Fibroblast of the aortic adventitia (primary cell): ENCODE measurements around the gene HEPHL1. TPM values are rescaled to one million over a fixed set of nuclear protein-coding genes. Genes with fewer than 3 reads are reported as not detected.

Experiments used
- DNase-seq: peaks from one replicate; pipeline ENCODE4 v3.0.0-alpha.2; 2010; ENCODE audit warnings: low read depth
- H3K4me3 ChIP-seq: 2 replicates; pipeline ENCODE4 v1.5.1; 2011; ENCODE audit warnings: low read depth, mild to moderate bottlenecking, control low read depth, low read length, moderate library complexity
- CTCF ChIP-seq: IDR thresholded peaks from 2 replicates; pipeline ENCODE4 v1.5.1; 2011; ENCODE audit warnings: mild to moderate bottlenecking, low read length, control low read depth, inconsistent platforms; ENCODE audit not compliant: insufficient read depth
- total RNA-seq: library from RNA; depleted of rRNA; stranded (reverse); fragments of >200 nt; gene quantifications from 2 replicates; pipeline ENCODE4 v1.2.3, GENCODE V29; 2012; ENCODE audit warnings: low replicate concordance

Gene HEPHL1
- total RNA-seq, 1 donor = not detected

DNA sequence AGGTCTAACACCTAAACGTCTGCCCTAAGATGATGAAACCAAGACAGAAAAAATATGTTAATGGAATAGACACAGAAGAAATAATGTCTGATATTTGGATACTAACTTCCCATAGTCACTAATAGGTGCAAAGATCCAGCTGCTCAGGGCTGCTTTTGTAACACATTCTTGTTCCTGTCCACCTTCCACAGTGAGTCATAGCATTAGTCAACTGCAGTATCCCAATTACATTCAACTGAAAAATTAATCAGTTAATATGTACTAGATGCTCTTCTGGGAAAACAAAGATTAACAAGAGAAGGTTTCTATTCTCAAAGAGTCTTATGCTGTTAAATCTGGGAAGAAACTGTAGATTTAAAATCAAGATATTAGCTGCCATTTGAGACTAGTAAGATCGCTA, 47.6 kb downstream of the HEPHL1 start:
- TF ChIP-seq CTCF = no peak
- H3K4me3 ChIP-seq = no peak overlapping the region
- no peak for DNase-seq

DNA sequence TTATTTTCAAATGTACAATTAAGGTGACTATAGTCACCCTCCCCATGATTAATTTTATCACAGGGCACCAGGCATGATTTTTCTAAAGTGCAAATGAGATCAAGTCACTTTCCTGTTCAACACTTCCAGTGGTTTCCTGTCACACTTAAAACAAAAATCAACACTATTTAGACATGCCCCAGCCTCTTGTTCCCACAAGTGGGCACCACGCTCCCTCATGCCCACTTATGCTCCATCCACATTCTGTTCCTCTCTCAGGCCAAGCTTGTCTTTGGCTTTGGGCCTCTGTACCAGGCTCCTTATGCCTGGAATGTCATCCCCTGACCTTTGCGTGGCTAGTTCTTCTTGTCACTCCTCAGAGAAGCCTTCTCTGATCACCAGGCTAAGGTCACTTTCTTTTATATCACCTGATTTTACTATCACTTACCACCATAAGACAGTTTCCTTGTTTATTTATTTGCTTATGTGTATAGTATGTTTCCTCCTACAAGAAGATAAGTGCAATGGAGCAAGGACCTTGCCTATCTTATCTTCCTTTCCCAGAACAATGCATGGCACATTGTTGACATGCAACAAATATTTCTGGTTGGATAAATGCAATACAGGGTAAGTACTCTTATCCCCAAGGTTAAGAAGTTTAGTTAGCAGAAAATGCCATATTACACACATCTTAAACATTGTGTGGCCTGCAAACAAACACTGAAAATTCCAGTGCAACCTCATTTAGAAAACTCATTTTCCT, 56.6 kb downstream of the HEPHL1 start:
- TF ChIP-seq CTCF = peak; percentile 6
- no peak overlapping the region for H3K4me3 ChIP-seq
- peak; percentile 43 for DNase-seq

DNA sequence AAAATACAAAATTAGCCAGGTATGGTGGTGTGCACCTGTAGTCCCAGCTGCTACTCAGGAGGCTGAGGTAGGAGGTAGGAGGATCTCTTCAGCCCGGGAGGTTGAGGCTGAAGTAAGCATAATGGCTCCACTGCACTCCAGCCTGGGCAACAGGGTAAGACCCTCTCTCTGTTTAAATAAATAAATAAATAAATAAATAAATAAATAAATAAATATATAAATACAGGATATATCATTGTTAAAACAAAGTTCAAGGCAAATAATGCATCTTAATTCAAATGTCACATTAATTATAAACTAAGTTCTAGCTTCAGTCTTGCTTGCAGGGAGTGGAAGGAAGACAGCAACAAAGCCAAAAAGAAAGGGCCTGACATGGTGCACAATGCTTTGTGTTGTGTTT, 63.0 kb downstream of the HEPHL1 start:
- no peak for TF ChIP-seq CTCF
- H3K4me3 ChIP-seq = no peak overlapping the region
- DNase-seq = no peak

- TF ChIP-seq CTCF = no peak
- no peak for DNase-seq
- no peak overlapping the region for H3K4me3 ChIP-seq
Measured at GRCh38 chr11:94088906-94089305, 67.8 kb downstream of the HEPHL1 start.

DNA sequence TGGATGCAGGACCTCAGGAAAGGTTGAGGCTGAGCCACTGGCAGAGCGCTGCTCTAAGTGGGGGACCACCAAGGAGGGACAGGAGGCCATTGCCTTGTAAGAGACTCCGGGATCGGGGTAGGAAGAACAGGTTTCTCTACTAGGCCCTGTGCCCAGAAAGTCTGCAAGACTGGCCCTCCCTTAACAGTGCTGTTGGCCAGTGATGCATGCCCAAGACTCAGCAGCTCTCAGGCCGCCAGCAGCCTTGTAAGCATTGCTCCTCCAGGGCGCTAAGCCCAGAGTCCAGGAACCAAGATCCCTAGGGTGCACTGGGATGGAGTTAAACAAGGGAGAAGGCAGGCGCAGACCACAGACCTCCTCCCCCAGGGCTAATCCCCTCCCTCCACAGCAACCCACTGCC, 68.2 kb downstream of the HEPHL1 start:
- DNase-seq = no peak
- TF ChIP-seq CTCF = no peak
- H3K4me3 ChIP-seq = no peak overlapping the region

DNA sequence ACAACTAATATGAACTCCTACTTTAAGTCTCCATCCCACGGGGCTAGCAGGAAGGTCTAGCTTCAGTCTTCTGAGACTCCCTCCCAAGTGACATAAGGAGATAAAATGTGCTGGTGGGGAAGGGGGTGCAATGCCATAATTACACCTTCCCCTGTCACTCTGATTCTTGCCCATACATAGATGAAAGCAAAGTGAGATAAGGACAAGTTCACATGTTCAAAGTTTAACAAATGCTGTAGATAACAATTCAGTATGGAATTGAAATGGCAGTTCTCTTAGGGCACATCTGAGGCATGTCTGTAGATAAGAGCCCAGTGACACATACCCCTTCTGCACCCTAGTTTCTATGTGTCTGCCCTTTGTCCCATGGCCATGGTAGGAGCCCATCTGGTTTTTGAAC, 69.2 kb downstream of the HEPHL1 start:
- DNase-seq = no peak
- no peak overlapping the region for H3K4me3 ChIP-seq
- TF ChIP-seq CTCF = no peak

- no peak for TF ChIP-seq CTCF
- no peak overlapping the region for H3K4me3 ChIP-seq
- no peak for DNase-seq
Measured at GRCh38 chr11:94091091-94091490, 69.9 kb downstream of the HEPHL1 start.
